RWPE1 (cell line): Measurements from ENCODE around the gene OSBPL10.

ENCODE experiments used
- CTCF ChIA-PET: fragments of 350-600 bp; sonication (Branson Sonifier 250); formaldehyde crosslinking; extraction: SDS; loops from one replicate; lab custom pipeline; 2021; lab: Yijun Ruan, JAX
- POLR2A ChIA-PET: fragments of 400-600 bp; formaldehyde crosslinking; extraction: SDS; loops from one replicate; lab custom pipeline; 2020; ENCODE audit warnings: antibody characterized with exemption; ENCODE audit not compliant: low non-redundant PET; lab: Yijun Ruan, JAX
- DNase-seq: peaks from one replicate; pipeline ENCODE4 v3.0.0; 2012; ENCODE audit warnings: low spot score
- H3K27ac ChIP-seq: fragments of 450-650 bp; 2 replicates; pipeline ENCODE4 v1.5.1; 2017
- CTCF ChIP-seq: fragments of 450-650 bp; conservative IDR thresholded peaks from 2 replicates; pipeline ENCODE4 v1.5.1; 2017; ENCODE audit warnings: low read depth, mild to moderate bottlenecking

Gene OSBPL10

DNA sequence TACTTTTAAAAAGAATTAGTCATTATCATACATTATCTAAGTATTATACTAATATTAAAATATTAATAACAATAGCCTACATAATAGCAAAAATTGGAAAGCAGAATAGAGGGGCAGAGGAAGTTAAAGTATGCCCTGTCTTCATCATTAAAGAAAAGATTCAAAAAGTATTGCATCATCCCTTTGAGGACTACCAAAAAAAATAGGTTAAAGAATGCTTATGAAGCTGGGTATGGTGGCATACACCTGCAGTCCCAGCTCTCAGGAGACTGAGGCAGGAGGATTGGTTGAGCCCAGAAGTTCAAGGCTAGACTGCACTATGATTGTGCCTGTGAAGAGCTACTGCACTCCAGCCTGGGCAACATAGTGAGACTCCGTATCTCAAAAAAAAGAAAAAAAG, 240.7 kb downstream of the OSBPL10 start:
- POLR2A ChIA-PET, result no interaction called here
- no peak for TF ChIP-seq CTCF
- CTCF ChIA-PET, result interaction anchor here (1.1 kb wide), 1 partner anchor 14 kb away, joined by 3 read pairs; no protein-coding TSS in a partner anchor

DNA sequence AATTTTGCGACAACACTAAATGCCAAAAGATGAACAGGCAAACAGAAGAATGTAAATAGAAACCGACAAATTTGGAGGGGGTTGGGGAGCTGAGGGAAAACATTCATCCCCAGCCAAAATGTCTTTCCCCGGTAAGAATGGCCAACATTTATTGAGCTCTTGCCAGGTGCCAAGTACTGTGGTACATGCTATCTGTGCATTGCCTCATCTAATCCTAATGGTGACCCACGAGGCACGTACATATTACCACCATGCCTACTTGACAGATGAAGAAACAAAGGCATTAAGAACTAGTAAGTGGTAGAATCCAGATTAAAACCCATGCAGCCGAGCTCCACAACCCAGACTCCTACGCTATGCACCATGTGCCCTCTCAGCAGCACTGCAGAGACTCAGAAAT, 242.7 kb downstream of the OSBPL10 start:
- POLR2A ChIA-PET, result no interaction called here
- CTCF ChIA-PET, result interaction anchor here (0.7 kb wide), 1 partner anchor 18 kb away, joined by 4 read pairs; no protein-coding TSS in a partner anchor

More for the DNA sequence above, 240.7 kb downstream of the OSBPL10 start:
- no peak for DNase-seq
- no peak overlapping the region for H3K27ac ChIP-seq

GRCh38 chr3:31735667-31736066, 245.4 kb downstream of the OSBPL10 start:
- no peak overlapping the region for H3K27ac ChIP-seq
- no peak for TF ChIP-seq CTCF
- DNase-seq, result no peak
- POLR2A ChIA-PET, result no interaction called here
- CTCF ChIA-PET, result interaction anchor here (0.6 to 0.7 kb wide), 2 partner anchors 14 to 125 kb away, joined by 3 to 5 read pairs; no protein-coding TSS in a partner anchor

More for the DNA sequence above, 242.7 kb downstream of the OSBPL10 start:
- no peak for DNase-seq
- TF ChIP-seq CTCF, result no peak
- H3K27ac ChIP-seq, result no peak overlapping the region

DNA sequence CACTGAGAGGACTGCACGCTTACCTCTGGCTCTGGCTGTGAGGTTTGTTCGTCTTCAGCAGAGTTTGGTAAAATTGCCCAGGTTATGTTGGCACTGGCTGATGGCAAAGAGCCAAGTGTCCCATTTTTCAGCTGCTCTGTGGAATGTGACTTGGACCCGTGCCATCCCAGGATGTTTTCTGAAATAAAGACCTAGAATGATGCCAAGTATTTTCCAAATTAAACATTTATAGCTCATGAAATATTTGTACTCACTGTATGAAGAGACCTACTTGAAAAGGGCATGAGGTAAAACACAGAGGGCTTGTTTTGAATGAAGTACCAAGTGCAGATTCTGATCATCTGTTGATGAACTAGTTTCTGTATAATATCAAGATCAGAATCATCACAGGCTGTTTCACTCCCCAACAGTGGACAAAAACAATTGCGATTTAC, 247.8 kb downstream of the OSBPL10 start:
- DNase-seq, result no peak
- POLR2A ChIA-PET, result no interaction called here
- H3K27ac ChIP-seq, result peak overlapping the region; percentile 36
- TF ChIP-seq CTCF, result no peak
- CTCF ChIA-PET, result interaction anchor here (0.6 kb wide), 1 partner anchor 39 kb away, joined by 5 read pairs; no protein-coding TSS in a partner anchor

- H3K27ac ChIP-seq, result no peak overlapping the region
- CTCF ChIA-PET, result interaction anchor here (0.6 kb wide), 1 partner anchor 40 kb away, joined by 5 read pairs; no protein-coding TSS in a partner anchor
- POLR2A ChIA-PET, result no interaction called here
- no peak for TF ChIP-seq CTCF
- no peak for DNase-seq
Measured at GRCh38 chr3:31732548-31732947, 248.5 kb downstream of the OSBPL10 start.

- DNase-seq, result no peak
- CTCF ChIA-PET, result no interaction called here
- TF ChIP-seq CTCF, result no peak
- peak overlapping the region; percentile 48 for H3K27ac ChIP-seq
- POLR2A ChIA-PET, result no interaction called here
Measured at GRCh38 chr3:31729573-31729972, 251.5 kb downstream of the OSBPL10 start.
